Measurements from ENCODE around the gene ASGR1.
A peak's percentile ranks its signal among the peaks of the same experiment; 100 is the strongest.
"Not testable (repeated sequence)": the region's sequence is repeated elsewhere in the genome, so short reads cannot be mapped to it uniquely, and the experiment has no call there.

ASGR1 gene

GRCh38 chr17:7190276-7190917, 11.2 kb upstream of the ASGR1 start:
- no peak for DNase-seq

GRCh38 chr17:7186241-7186640, 7.1 kb upstream of the ASGR1 start:
- no peak for DNase-seq

- no peak for DNase-seq
Observed at GRCh38 chr17:7184647-7185046, 5.5 kb upstream of the ASGR1 start.

GRCh38 chr17:7184091-7184488, 4.9 kb upstream of the ASGR1 start:
- DNase-seq: no peak

GRCh38 chr17:7183433-7184090, 4.4 kb upstream of the ASGR1 start:
- no peak for DNase-seq

GRCh38 chr17:7182101-7182500, 2.9 kb upstream of the ASGR1 start:
- not testable (repeated sequence) for DNase-seq

- DNase-seq: no peak
Observed at GRCh38 chr17:7178973-7179316, 225 bp downstream of the ASGR1 start.

- DNase-seq: no peak
Observed at GRCh38 chr17:7177954-7178477, 1.2 kb downstream of the ASGR1 start.

GRCh38 chr17:7177191-7177953, 1.8 kb downstream of the ASGR1 start:
- DNase-seq: peak in 4 of 5 donors; percentile 47 to 61 (median 52)

GRCh38 chr17:7176841-7177190, 2.4 kb downstream of the ASGR1 start:
- no peak for DNase-seq

- no peak for DNase-seq
Observed at GRCh38 chr17:7176107-7176840, 2.9 kb downstream of the ASGR1 start.

- no peak for DNase-seq
Observed at GRCh38 chr17:7175330-7175733, 3.8 kb downstream of the ASGR1 start.

- no peak for DNase-seq
Observed at GRCh38 chr17:7174603-7175326, 4.4 kb downstream of the ASGR1 start.

GRCh38 chr17:7173687-7174602, 5.2 kb downstream of the ASGR1 start:
- peak in 3 of 5 donors; percentile 41 to 68 (median 43) for DNase-seq

GRCh38 chr17:7172522-7173191, 6.5 kb downstream of the ASGR1 start:
- DNase-seq: not testable (repeated sequence)

GRCh38 chr17:7169565-7169908, 9.6 kb downstream of the ASGR1 start:
- DNase-seq: not testable (repeated sequence)

- not testable (repeated sequence) for DNase-seq
Observed at GRCh38 chr17:7168841-7169564, 10.2 kb downstream of the ASGR1 start.

GRCh38 chr17:7167832-7168231, 11.3 kb downstream of the ASGR1 start:
- no peak for DNase-seq

GRCh38 chr17:7166873-7167272, 12.3 kb downstream of the ASGR1 start:
- DNase-seq: no peak

GRCh38 chr17:7159571-7159970, 19.6 kb downstream of the ASGR1 start:
- DNase-seq: not testable (repeated sequence)
